NCI-H446 (cell line): ENCODE data around the gene DTD1.

Source experiments
- DNase-seq, 2 experiments: peaks; one replicate each; lab custom pipeline; 2025; lab: John Stamatoyannopoulos, UW

The DTD1 gene

DNA sequence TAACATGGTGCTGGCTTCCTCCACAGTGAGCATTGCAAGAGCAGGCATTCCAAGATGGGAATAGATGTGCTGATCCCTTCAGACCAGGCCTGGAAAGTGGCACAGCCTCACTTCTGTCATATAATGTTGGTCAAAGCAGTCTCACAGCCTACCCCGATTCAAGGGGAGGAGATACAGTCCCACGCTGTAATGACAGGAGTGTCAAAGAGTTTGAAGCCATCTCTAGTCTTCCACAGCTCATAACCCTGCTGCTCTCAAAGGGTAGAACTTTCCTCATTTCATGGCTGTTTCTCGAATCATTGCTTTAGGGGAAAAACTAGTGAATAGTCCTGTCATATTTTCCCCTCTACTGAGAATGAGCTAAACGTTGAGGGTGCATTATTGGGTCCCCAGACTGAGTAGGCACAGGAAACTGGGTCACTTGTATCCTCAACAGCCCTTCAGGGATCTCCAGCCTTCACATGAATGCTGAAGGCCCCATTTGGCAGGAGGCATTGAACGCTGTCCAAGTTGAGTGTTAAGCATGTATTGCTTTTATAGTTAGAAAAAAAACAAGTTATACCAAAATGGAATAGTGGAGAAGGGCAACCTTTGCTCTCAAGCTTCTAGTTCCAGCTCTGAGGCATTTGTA lies 27.3 kb downstream of the DTD1 start:
- no peak for DNase-seq

DNA sequence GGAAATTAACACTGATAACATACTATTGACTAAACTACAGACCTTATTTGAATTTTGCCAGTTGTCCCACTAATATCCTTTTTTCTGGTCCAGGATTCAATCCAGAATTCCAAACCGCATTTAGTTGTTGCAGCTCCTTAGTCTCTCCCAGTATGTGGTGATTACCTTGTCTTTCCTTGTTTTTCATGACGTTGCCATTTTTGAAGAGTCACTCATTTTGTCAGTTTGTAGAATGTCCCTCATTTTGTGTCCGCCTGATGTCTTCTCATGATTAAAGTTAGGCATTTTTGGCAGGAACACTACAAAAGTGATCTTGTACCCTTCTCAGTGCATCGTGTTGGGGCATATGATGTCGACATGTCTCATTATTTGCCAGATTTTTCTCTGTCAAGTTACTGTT lies 33.1 kb downstream of the DTD1 start:
- no peak for DNase-seq

DNA sequence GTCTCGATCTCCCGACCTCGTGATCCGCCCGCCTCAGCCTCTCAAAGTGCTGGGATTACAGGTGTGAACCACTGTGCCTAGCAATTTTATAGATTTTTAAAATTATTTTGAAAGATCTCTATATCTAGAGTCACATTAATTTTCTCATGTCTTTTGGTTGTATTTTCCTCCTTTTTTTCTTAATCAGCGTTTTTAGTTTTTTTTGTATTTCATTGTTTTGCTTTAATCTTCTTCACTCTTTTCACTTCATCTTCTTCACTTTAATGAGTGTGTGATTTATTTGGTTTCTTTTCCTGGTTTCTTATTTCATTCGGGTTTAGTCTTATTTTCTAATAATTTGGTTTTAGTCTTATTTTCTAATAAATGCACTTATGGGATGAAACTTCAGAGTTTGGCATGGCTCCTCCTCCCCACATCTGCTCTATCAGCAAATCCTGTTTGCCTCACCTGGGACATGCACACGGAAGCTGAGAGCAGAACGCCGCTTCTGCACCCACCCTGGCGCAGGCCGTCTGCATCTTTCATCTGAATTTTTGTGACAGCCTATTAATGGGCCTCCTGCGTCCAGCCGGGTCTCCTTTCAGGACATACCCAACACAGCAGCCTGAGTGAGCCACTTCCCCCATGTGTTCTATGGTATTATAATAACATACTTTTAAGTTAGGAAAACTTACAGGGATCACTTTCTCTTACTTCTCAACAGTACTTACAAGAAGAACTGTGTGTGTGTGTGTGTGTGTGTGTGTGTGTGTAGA lies 35.5 kb downstream of the DTD1 start:
- DNase-seq, result no peak

DNA sequence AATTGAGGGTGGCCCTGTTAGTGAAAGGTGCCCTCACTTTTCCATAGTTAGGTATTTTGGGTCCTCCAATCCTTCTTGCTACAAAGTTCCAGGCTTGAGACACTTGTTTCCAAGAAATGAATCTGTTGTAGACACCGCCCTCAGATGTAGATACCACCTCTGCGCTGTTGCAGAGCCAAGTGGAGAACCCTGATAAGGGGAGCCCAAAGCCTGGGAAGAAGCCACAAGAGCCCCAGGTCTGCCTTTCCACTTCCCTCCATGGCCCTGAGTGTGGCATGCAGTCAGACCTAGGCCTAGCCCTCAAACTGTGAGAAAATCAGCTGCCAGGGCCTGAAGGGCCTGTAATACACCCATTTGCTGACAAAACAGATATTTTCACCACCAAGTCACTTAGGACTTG lies 37.1 kb downstream of the DTD1 start:
- DNase-seq, result no peak

DNA sequence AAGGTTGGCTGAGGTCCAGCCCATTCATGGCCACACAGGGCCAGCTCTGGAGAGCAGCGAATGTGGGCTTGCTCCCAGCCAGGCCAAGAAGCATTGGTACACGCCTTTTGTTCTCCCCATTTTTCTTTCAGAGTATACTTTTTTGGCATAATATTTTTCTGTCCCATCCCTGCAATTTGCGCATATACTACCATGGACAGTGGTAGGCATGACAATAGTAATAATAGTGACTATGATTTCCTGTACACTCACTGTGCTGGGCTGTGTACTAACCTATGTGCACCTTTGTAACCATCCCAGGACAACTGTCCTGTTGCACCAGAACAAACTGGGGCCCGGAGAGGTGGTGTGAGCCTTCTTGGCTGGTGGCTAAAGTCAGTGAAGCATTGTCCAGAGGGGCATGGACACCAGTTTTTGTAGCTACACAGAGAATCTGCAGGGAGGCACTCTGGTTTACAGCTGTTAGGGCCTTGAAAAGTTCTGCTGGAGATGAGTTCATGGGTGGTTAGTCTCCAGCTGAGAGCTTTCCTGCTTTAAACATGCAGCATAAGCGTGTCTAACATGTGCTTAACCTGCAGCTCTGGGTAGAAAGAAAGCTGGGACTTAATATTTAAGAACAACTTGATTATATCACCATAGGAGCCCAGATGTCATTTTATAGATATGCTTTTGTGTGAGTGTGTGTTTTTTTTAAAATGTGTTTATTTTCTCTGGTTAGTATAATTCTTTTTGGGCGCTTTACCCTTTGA lies 38.2 kb downstream of the DTD1 start:
- DNase-seq, result no peak

DNA sequence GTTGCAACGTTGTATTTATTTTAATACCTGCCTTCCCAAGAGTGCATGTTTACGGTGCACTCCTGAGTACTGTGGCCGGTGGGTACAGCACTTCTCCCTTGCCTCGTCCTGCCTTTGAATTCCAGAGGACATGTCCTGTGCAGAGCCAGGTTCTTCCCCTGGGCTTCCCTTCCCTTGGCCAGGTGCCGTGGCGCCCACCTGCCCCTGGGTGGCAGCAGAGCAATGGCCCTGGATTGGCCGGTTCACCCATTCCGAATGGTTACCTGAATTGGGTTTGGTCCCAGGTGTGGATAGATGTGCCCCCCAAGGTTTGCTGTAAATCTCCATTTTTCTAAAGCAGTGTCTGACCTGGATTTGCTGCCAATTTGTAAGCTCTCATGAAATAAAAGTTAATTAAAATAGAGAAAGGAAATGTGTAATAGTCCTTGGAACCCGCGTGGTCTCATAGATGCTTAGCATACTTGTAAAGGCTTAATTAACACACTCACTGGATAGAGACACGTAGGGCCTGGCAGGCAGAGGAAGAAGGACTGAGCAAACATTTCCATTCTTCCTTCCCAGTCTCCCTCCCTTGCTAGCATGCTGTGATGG lies 40.6 kb downstream of the DTD1 start:
- no peak for DNase-seq

DNA sequence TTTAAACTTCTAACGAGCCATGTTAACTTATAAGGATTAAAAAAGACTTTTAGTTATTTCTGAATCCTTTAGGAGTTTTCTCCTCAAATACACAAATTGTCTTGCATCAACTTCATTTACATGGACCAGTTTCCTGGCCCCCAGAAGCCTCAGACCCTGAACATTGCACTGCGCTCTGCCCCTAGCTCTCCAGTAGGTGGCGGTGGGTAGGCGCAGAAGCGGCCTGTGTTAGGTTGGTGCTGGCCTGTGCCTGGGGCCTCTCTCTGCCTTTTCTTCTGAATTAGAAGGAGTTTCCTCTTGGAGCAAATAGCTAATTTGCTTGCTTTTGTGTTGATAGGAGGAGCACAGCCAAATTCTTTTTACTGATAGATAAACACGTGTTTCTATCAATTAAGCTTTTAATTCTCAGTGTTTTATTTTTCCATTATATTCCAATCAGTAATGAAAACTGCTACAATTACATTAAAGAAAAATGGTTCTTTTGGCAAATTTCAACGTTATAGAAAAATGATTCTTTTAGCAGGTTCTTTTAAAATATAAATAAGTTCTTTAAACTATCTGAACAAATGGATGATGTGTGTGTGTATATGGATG lies 44.4 kb downstream of the DTD1 start:
- DNase-seq, result peak; percentile 50 to 83

DNA sequence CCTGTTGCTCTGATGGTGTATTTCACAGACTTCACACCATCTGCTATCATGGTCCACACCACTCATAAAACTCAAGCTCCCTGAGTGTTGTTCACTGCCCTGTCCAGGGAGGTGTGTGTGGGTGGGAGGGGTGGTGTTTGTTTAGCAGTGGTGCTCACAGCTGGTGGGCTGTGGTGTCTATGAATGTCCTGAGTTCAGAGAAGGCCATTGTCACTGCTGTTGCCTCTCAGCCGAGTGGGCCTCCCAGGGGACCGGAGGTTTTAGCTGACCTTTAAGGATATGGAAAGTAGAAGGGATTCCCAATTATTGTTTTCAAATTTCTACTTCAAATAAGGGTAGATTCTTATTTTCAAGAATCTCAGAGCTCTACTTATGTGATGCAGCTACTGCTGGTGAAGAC lies 45.6 kb downstream of the DTD1 start:
- no peak for DNase-seq

DNA sequence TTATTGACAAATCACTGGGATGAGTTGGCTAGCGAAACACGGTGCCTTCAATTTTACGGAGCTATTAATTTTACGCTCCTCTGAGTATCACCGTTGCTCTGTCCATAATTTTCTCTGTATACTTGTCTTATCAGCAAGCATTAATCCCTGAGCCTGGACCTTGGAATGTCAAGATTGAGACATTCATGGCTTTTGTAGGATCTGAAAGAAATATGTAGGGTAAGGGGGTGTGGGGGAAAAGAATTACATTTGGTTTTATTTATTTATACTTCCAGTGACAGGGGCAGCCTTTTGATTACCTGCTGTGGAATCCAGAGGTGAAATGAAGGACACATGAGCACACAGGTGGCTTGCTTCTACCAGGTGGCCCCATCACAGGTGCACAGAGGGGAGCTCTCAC lies 46.6 kb downstream of the DTD1 start:
- DNase-seq, result no peak

DNA sequence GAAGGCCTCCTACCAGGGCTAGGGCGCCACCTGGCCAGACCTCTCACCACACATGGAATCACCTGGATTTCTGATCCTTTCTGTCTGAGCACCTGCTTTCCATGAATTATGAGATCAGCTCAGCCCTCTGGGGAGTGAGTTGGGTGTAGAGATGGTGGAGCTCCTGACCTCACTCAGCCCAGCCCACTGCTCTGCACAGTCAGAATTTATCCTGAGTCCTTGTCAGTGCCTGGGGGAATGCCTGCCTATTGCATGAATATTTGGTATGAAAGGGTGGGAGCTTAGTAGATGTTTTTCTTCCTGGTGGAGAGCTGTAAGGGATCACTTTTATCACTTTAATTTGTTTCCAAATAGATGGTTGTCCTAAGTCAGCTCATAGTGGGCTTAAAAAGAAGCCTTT lies 47.5 kb downstream of the DTD1 start:
- no peak for DNase-seq

DNA sequence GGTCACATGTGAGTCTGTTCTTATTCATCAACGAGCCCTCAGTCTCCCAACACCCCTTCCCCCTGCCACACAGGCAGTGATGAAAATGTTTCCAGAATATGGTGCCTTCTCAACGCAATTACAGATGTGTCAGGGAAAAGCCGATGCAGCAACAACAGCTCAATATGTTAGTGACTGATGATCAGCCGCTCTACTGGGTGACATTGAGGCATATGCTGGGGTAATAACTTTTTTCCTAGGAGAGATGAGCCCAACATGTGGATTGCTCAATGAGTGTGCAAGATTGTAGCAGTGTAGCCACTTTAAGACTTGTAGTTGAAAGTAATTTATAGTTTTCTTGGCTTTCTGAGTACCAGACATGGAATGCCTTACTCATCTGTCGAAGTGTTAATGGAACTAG lies 49.4 kb downstream of the DTD1 start:
- DNase-seq, result no peak

DNA sequence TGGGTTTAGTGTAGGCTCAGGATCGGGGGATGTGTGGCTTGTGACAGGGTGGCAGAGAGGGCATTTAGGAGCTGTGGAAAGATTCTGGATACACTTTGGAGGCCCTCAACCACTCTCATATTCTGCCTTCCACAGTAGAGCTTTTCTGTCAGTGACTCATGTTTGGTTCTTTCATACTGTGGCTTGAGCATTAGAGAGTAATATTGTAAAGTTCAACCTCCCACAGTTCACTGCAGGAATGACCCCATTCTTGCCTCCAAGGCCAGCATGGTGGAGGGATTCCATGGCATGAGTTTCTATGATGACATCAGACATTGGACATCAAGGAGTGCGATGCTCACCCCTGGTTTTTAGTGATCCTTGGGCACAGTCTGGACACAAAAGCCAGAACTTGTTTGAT lies 50.9 kb downstream of the DTD1 start:
- DNase-seq, result no peak

DNA sequence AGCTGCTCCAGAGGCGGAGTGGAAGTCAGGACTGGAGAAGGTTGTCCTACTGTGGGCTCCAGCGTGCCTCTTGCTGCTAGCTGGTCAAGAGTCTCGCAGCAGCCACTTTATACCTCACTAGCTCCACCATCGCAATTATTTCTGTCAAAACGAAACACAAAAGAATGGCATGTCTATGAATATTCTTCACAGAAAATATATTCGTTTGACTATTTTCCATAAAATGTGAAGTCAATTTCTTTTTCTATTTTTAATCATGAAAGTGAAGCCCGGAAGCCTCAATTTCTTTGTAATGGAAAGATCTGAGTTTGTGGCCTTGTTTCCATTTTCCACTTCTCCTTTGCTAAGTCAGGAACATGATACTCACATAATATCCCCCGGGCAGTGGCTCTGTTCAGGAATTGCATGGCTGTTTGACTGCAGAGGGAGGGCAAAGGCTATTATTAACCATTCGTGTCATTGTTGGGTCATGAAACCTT lies 51.7 kb downstream of the DTD1 start:
- no peak for DNase-seq

DNA sequence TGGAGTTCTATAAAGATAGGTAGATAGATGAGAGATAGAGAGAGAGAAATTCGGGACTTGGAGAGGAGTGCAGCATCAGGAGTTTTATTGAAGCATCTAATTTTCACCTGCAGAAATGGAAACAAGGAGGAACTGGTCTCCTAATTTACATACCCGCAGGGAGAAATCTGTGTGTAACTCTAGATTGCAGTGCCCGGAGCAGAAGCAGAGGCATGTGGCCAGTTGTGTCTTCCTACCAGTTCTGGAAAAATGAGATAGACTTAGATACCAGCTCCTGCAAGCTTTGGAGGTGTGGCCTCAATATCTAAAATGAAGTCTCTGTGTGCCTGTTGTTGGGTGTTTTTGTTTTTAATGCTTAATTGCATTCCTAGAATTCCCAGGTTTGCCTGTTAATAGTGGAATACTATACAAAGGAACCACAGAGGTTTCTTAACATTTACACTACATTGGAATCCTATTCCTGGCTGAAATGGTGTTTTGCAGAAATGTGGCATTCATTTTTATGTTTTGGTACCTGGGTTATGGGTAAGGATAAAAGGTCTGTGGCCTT lies 57.4 kb downstream of the DTD1 start:
- DNase-seq, result no peak

DNA sequence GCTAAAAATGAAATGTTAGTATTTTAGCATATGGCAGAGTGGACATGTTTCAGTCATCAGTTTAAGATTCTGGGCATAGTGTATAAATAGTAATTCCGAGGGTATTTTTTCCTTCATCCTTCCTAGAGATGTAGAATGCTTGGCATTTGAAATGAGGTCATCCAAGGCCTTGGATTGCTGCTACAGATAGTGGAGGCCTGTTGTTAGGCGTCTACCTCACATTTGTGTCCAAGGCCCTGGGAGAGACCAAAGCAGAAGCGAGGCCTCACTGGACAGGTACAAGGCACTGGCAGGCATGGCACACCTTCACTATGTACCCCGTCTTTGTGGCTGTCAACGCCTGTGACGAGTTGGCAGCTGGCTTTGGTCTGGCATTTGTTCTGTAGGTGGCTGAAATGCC lies 58.0 kb downstream of the DTD1 start:
- no peak for DNase-seq

DNA sequence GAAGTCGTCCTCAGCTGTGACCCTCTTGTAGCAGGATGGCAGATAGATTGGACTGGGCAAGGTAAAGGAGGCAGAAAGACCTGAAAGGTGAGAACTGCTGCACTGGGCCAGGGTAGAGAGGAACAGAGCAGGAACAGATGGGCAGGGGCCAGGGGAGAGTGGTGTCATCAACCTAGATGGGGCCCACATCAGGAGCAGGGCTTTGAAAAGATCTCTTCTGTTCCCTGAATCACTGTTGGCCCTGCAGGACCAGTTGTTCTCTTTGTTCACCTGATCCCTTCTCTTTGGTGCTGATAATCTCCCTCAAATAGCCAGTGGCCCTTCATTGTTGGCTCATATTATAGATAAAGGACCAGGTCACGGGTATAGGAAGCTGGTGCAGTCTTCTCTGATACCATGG lies 59.9 kb downstream of the DTD1 start:
- no peak for DNase-seq

DNA sequence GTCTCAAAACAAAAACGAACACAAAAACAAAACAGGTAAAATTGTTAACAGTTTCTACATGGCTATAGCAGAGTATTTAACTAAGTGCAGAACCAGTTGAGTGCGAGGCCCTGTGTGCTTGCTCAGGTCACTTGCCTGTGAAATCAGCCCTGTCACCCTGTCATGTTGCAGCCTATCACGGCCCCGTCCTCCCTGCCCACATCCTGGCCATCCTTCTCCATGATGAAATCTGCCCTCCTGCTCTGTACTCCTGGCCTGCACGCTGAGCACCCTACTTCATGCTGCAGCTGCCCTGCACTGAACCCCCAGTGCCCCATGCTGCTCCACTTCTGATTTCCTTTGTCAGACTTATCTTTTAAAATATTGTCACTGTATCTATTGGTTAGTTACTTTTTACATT lies 62.4 kb downstream of the DTD1 start:
- no peak for DNase-seq

DNA sequence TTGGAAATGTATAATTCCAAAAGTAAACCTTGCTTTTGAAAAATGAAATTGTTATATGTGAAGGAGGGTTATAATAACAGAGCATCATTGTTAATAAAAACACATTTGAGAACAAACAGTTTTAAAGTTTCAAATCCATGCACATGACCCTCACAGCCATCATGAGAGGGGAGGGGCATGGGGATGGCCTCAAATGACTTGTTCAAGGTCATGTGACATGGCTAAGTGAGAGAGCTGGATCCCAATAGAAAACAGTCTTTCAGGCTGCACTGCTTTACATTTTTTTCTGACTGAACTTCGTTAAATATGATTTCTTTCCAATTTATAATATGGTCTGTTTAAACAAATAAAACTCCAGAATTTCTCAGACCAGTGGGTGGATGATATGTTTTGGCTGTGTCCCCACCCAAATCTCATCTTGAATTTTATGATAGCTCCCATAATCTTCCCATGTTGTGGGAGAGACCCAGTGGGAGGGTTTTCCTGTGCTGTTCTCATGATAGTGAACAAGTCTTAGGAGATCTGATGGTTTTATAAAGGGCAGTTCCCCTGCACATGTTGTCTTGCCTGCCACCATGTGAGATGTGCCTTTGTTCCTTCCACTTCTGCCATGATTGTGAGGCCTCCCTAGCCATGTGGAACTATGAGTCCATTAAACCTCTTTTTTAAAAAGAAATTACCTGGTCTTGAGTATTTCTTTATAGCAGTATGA lies 66.0 kb downstream of the DTD1 start:
- DNase-seq, result no peak

DNA sequence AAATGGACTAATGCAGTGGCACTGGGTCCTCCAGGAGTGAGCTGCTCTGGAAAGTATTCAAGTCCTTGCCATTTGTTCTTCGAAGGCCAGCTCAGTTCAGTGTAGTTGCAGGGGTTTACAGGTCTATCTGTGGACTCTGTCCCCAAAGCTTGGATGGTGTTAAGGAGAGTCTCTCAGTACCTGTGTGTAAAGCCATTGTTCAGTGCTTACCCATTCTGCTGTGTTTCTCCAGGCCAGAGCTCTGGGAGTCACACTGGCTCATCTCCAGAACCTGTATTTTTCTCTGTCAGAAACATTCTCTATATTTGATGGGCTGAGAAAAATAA lies 66.6 kb downstream of the DTD1 start:
- DNase-seq, result no peak

DNA sequence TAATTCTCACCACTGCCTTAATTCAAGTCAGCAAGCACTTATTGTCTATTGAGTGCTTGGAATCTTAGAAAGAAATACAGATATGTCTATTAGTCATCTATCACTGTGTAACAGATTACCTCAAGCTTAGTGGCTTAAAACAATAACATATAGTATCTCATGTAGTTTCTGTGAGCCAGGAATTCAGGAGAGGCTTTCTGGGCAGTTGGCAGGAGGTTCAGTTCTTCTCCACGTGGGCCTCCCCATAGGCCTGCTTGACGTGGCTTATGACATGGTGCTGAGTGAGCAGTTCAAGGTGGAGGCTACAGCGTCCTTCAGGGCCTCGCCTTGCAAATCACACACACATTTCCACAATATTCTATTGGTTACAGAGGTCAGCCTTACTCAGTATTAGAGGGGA lies 69.7 kb downstream of the DTD1 start:
- DNase-seq, result peak in 1 of 2 experiments; percentile 19

DNA sequence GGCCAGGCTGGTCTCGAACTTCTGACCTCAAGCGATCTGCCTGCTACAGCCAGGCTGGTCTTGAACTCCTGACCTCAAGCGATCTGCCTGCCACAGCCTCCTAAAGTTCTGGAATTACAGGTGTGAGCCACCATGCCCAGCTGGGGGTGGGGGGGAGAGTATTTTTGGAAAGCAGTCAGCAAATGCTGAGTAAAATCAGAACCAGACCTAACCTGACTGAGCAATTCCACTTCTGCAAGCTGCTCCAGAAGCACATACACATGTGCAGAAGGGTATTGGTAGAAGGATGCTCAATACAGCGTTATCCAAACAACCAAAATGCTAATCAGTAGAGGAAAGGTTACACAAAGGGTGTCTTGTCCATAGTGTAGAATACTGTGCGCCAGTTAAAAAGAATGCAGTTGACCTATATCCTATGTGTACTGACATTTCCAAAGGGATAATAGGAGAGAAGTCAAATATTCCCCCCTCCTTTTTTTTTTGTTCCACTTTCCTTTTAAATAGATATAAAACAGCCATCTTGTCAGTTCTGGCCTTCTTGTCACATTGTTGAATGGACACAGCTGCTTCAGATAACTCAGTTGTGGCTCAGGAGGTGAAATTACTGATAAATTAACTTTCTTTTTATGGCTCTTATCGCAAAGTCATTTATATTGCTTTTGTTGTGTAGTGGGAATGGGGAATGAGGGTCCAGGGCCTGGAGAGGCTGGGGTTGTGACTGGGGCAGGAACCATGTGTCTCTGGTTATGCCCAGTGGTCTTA lies 74.6 kb downstream of the DTD1 start:
- no peak for DNase-seq
